ENCODE measurements around the gene FAM20A.
"Not testable (repeated sequence)": the region's sequence is repeated elsewhere in the genome, so short reads cannot be mapped to it uniquely, and the experiment has no call there.

The FAM20A gene

DNA sequence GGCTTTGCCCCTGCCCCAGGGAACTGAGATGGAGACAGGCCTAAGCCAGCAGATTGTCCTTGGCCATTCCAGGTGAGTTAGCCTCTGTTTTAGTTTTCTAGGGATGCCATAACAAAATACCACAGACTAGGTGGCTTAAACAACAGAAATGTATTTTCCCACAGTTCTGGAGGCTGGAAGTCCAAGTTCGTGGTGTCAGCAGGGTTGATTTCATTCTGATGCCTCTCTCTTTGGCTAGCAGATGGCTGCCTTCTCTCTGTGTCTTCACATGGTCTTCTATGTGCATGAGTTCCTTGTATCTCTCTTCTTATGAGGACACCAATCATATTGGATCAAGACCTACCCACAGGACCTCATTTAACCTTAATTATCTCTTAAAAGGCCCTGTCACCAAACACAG lies 12.8 kb downstream of the FAM20A start:
- no peak for DNase-seq (ENCODE audit: low read depth)

GRCh38 chr17:68587847-68588246 lies 13.3 kb downstream of the FAM20A start:
- no peak for DNase-seq (ENCODE audit: low read depth)

GRCh38 chr17:68587026-68587425 lies 14.1 kb downstream of the FAM20A start:
- DNase-seq (ENCODE audit: low read depth): no peak

DNA sequence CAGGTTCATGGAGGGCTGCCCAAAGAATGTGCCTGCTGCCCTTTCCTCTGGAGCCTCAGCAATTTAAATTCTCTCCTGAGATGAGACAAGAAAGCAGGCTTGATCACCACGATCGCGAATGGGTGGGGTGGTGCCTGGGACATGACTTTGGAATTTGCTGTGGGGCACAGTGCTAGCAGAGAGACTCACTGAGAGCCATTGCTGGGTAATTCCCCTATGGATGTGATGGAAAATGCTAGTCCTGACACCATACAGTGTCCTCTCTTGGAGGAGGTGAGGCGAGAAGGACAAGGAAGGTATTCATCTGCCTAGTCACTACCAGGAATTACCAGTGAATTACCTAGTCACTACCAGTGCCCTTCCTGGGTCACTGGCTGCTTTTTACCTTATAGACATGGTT lies 15.5 kb downstream of the FAM20A start:
- DNase-seq (ENCODE audit: low read depth): no peak

DNA sequence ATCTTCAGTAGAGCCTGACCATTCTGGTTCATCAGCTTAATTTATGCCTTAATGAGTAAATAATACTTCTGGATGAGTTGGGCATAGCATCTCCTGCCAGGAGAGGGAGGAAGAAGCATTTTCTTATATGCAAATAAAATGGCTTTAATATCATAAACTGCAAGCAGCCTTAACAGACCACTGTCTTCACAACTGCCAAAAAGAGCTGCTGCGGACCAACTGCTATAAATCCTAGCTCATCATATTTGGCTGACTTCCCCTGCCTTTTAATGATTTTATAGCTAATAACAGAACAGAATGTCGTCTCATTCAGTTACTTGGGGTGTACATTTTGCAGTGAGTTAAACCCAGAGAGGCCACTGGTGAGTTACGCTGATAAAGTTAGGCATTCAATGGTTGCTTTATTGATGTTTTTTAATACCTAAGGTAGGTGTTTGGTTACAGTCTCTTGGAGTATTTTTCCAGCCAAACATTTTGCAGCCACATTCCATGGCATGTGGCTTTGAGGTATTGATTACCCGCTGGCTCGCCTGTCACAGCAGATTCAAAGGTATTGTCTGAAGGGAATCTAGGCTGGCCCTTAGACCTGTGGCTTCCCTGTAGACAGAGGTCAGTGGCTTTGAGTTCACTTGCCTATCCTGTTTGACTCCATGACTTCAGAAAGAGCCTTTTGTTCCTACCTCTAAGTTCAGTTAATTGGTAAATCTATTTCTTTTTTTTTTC lies 16.4 kb downstream of the FAM20A start:
- DNase-seq (ENCODE audit: low read depth): no peak

GRCh38 chr17:68582867-68583266 lies 18.3 kb downstream of the FAM20A start:
- not testable (repeated sequence) for DNase-seq (ENCODE audit: low read depth)

GRCh38 chr17:68581863-68582645 lies 19.1 kb downstream of the FAM20A start:
- no peak for DNase-seq (ENCODE audit: low read depth)

DNA sequence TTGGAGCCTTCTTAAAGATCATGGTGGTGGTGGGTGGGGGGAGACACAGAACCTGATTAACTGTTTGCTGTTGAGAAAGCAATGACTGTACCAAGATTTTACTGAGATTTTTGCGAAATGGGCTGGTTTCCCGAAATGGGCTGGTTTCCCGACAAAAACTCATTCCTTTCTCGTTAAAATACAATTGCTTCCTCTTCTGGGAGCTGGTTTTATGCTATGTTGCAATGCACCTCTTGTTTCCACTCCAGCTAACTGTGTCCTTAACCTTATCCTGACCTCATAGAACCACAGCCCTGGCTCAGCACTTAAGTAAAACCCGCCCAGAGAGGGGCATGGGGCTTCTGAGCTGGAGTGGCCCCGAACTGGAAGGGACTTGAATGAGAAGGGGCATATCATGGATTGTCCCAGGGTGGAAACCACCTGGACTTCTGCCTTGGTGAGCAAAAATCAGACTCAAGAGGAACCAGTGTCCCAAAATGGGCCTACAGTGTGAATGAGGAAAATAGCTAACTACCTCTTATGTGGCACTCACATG lies 20.9 kb downstream of the FAM20A start:
- DNase-seq (ENCODE audit: low read depth): peak; percentile 93

GRCh38 chr17:68579194-68579927 lies 21.8 kb downstream of the FAM20A start:
- no peak for DNase-seq (ENCODE audit: low read depth)

GRCh38 chr17:68578236-68578635 lies 22.9 kb downstream of the FAM20A start:
- no peak for DNase-seq (ENCODE audit: low read depth)

GRCh38 chr17:68577497-68577821 lies 23.7 kb downstream of the FAM20A start:
- DNase-seq (ENCODE audit: low read depth): no peak

GRCh38 chr17:68576811-68577496 lies 24.2 kb downstream of the FAM20A start:
- peak; percentile 96 for DNase-seq (ENCODE audit: low read depth)

GRCh38 chr17:68576137-68576536 lies 25.0 kb downstream of the FAM20A start:
- DNase-seq (ENCODE audit: low read depth): no peak

DNA sequence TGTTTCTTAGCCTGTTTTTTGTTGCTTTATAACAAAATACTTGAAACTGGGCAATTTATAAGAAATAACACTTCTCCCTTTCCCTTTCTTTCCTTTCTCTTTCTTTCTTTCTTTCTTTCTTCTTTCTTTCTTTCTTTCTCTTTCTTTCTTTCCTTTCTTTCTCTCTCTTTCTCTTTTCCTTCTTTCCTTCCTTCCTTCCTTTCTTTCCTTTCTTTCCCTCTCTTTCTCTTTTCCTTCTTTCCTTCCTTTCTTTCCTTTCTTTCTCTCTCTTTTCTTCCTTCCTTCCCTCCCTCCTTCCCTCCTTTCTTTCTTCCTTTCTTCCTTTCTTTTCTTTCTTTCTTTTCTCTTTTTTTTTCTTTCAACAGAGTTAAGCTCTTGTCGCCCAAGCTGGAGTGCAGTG lies 27.8 kb downstream of the FAM20A start:
- no peak for DNase-seq (ENCODE audit: low read depth)

GRCh38 chr17:68572138-68572842 lies 28.9 kb downstream of the FAM20A start:
- DNase-seq (ENCODE audit: low read depth): no peak

DNA sequence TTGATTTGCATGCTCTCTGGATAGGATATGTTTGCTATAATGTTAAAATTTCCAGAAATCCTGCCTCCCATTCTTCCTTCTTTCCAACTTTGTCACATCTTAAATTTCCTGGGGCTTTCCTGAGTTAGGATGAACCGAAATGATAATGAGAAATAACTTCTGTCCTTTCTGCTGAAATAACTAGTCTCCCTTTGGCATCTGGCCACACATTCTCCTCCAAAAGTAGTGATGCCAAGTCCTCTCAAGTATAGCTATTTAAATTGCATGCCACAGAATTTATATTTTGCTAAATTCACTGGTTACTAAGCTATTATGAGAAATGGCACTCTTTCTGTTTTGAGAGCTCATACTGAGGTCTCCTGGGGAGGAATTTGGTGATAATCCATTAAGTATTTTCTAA lies 30.6 kb downstream of the FAM20A start:
- peak; percentile 46 for DNase-seq (ENCODE audit: low read depth)

GRCh38 chr17:68569346-68569745 lies 31.8 kb downstream of the FAM20A start:
- no peak for DNase-seq (ENCODE audit: low read depth)

GRCh38 chr17:68568581-68568980 lies 32.6 kb downstream of the FAM20A start:
- no peak for DNase-seq (ENCODE audit: low read depth)

GRCh38 chr17:68567581-68567980 lies 33.6 kb downstream of the FAM20A start:
- DNase-seq (ENCODE audit: low read depth): no peak

DNA sequence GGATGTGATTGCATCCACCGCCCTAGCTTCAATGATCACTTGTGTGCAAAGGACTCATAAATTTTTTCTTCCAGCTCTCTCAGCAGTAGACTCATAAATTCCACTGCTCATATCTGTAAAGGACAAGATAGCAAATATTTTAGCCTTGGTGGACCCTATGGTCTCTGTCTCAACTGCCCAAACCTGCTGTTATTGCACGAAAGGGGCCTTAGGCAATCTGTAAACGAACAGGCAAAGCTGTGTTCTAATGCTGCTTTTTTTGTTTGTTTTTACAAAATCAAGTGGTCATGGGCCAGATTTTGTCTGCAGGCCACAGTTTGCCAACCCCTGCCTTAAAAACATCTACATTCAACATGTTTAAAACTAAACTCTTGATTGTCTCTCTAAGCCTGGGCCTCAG lies 34.1 kb downstream of the FAM20A start:
- DNase-seq (ENCODE audit: low read depth): peak; percentile 45

DNA sequence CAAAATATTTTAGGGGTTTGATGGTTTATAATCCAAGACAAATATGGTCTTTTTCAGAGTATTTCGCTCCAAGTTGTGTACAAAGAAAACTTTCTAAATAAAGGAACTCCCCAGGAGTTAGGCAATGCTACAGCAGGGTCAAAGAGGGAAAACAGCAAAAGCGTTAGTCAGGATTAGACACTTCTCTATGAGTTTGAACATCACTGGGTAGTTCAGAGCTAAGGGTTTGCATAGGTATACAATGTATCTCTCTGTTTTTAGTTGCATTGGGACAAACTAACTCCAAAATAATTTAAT lies 34.8 kb downstream of the FAM20A start:
- DNase-seq (ENCODE audit: low read depth): peak; percentile 61
